MM.1S (cell line): Measurements from ENCODE around the gene MED16.

Source experiments
- DNase-seq: peaks from one replicate; pipeline ENCODE4 v3.0.0-alpha.2; 2015
- H2AFZ ChIP-seq: fragments of 300-600 bp; sonication (generic); 2 replicates; pipeline ENCODE4 v1.6.0; 2016; ENCODE audit warnings: antibody characterized with exemption, low read length
- H3F3A ChIP-seq: fragments of 300-600 bp; sonication (generic); 2 replicates; pipeline ENCODE4 v1.6.1; 2016; ENCODE audit warnings: mild to moderate bottlenecking, antibody characterized with exemption, low read length, moderate library complexity, mixed read lengths; ENCODE audit not compliant: insufficient read depth
- H3K27ac ChIP-seq: fragments of 300-600 bp; sonication (generic); 2 replicates; pipeline ENCODE4 v1.5.1; 2016; ENCODE audit warnings: mild to moderate bottlenecking, low read length
- H3K27me3 ChIP-seq: fragments of 300-600 bp; sonication (generic); replicated peaks from 2 replicates; pipeline ENCODE4 v1.6.0; 2016; ENCODE audit warnings: low read length; ENCODE audit not compliant: insufficient read depth
- H3K36me3 ChIP-seq: fragments of 300-600 bp; sonication (generic); replicated peaks from 2 replicates; pipeline ENCODE4 v1.6.1; 2016; ENCODE audit warnings: mild to moderate bottlenecking, low read length, mixed read lengths; ENCODE audit not compliant: insufficient read depth
- H3K4me1 ChIP-seq: fragments of 300-600 bp; sonication (generic); 2 replicates; pipeline ENCODE4 v1.6.1; 2016; ENCODE audit warnings: low read length, mixed read lengths
- H3K4me2 ChIP-seq: fragments of 300-600 bp; sonication (generic); 2 replicates; pipeline ENCODE4 v1.6.0; 2016; ENCODE audit warnings: low read depth, low read length
- H3K4me3 ChIP-seq: fragments of 300-600 bp; sonication (generic); 2 replicates; pipeline ENCODE4 v1.5.1; 2016; ENCODE audit warnings: low read length, mixed read lengths
- H3K79me2 ChIP-seq: fragments of 300-600 bp; sonication (generic); 2 replicates; pipeline ENCODE4 v1.6.1; 2016; ENCODE audit warnings: mixed run types, low read length, mixed read lengths
- H3K9ac ChIP-seq: fragments of 300-600 bp; sonication (generic); 2 replicates; pipeline ENCODE4 v1.6.1; 2016; ENCODE audit warnings: low read length, mixed read lengths
- H3K9me2 ChIP-seq: fragments of 300-600 bp; sonication (generic); replicated peaks from 2 replicates; pipeline ENCODE4 v1.6.1; 2016; ENCODE audit warnings: mild to moderate bottlenecking, low read length, mixed read lengths; ENCODE audit not compliant: insufficient read depth
- H3K9me3 ChIP-seq: fragments of 300-600 bp; sonication (generic); replicated peaks from 2 replicates; pipeline ENCODE4 v1.6.1; 2016; ENCODE audit warnings: mild to moderate bottlenecking, low read length, mixed read lengths; ENCODE audit not compliant: insufficient read depth
- H4K20me1 ChIP-seq: fragments of 300-600 bp; sonication (generic); 2 replicates; pipeline ENCODE4 v1.6.1; 2016; ENCODE audit warnings: mild to moderate bottlenecking, low read length, moderate library complexity, mixed read lengths; ENCODE audit not compliant: insufficient read depth
- CTCF ChIP-seq: fragments of 300-600 bp; sonication (generic); IDR thresholded peaks from 2 replicates; pipeline ENCODE4 v1.5.1; 2016; ENCODE audit warnings: antibody characterized with exemption, low read length, mixed read lengths
- EZH2 ChIP-seq: fragments of 300-600 bp; sonication (generic); optimal IDR thresholded peaks from 2 replicates; pipeline ENCODE3; 2017; ENCODE audit warnings: low read depth, mild to moderate bottlenecking, antibody characterized with exemption, low read length, mixed read lengths
- EZH2phosphoT487 ChIP-seq: fragments of 300-600 bp; sonication (generic); IDR thresholded peaks from 2 replicates; pipeline ENCODE4 v1.6.1; 2018; ENCODE audit warnings: antibody characterized with exemption, low read length

The MED16 gene

GRCh38 chr19:900302-901111, 7.5 kb upstream of the MED16 start:
- Histone ChIP-seq H3K36me3 (no peaks in the 10 kb centered on the region), H3K9me3 (no peaks in the 10 kb centered on the region), H3K4me1 (no peaks in the 10 kb centered on the region), H3K4me3 (no peak overlapping the region), H3K27ac (no peak overlapping the region), H3K9ac (no peak overlapping the region), H3F3A (no peaks in the 10 kb centered on the region), H2AFZ (no peak overlapping the region), H3K27me3 (no peaks in the 10 kb centered on the region), H3K4me2 (no peak overlapping the region), H4K20me1 (no peaks in the 10 kb centered on the region), H3K79me2 (no peaks in the 10 kb centered on the region), H3K9me2 (no peaks in the 10 kb centered on the region)
- no peak for DNase-seq
- TF ChIP-seq EZH2 (no peak), CTCF (no peak), EZH2phosphoT487 (no peak)

GRCh38 chr19:900043-900301, 7.0 kb upstream of the MED16 start:
- Histone ChIP-seq H3K79me2 (no peaks in the 10 kb centered on the region), H2AFZ (no peak overlapping the region), H3K9ac (no peak overlapping the region), H3K4me2 (no peak overlapping the region), H3K9me2 (no peaks in the 10 kb centered on the region), H3K9me3 (no peaks in the 10 kb centered on the region), H3K4me1 (no peaks in the 10 kb centered on the region), H3K27ac (no peak overlapping the region), H3K36me3 (no peaks in the 10 kb centered on the region), H4K20me1 (no peaks in the 10 kb centered on the region), H3F3A (no peaks in the 10 kb centered on the region), H3K27me3 (no peaks in the 10 kb centered on the region), H3K4me3 (no peak overlapping the region)
- DNase-seq = no peak
- TF ChIP-seq EZH2 (no peak), EZH2phosphoT487 (no peak), CTCF (no peak)

- Histone ChIP-seq H3K27me3 (no peaks in the 10 kb centered on the region), H3K79me2 (no peaks in the 10 kb centered on the region), H4K20me1 (no peaks in the 10 kb centered on the region), H3K9me2 (no peaks in the 10 kb centered on the region), H3K27ac (no peak overlapping the region), H3K9me3 (no peaks in the 10 kb centered on the region), H3K4me1 (no peaks in the 10 kb centered on the region), H3K36me3 (no peaks in the 10 kb centered on the region), H3F3A (no peaks in the 10 kb centered on the region), H3K4me3 (no peak overlapping the region), H2AFZ (no peak overlapping the region), H3K9ac (no peak overlapping the region), H3K4me2 (no peak overlapping the region)
- no peak for DNase-seq
- TF ChIP-seq CTCF (no peak), EZH2phosphoT487 (no peak), EZH2 (no peak)
Measured at GRCh38 chr19:899336-900042, 6.5 kb upstream of the MED16 start.
